Cardiac atrium fibroblast (primary cell): ENCODE data around the gene ZNF749. TPM values are rescaled to one million over a fixed set of nuclear protein-coding genes. Genes with fewer than 3 reads are reported as not detected.

Source experiments
- total RNA-seq: library from RNA; depleted of rRNA; stranded (reverse); fragments of >200 nt; gene quantifications from 2 replicates; pipeline ENCODE4 v1.2.3, GENCODE V29; 2015

The ZNF749 gene
- 2.9 and 5.0 TPM in 2 replicates for total RNA-seq

GRCh38 chr19:57435062-57435978 lies at the start of gene ZNF749:
Gene ZNF749 (plus strand): TSS chr19:57435325. CDS start chr19:57435579, 254 bp downstream.

GRCh38 chr19:57389730-57390598 lies 45.2 kb upstream of the ZNF749 start, which contains the start of gene ZNF548:
Gene ZNF548 (plus strand): TSS chr19:57389854. CDS start chr19:57390100, 246 bp downstream.

DNA sequence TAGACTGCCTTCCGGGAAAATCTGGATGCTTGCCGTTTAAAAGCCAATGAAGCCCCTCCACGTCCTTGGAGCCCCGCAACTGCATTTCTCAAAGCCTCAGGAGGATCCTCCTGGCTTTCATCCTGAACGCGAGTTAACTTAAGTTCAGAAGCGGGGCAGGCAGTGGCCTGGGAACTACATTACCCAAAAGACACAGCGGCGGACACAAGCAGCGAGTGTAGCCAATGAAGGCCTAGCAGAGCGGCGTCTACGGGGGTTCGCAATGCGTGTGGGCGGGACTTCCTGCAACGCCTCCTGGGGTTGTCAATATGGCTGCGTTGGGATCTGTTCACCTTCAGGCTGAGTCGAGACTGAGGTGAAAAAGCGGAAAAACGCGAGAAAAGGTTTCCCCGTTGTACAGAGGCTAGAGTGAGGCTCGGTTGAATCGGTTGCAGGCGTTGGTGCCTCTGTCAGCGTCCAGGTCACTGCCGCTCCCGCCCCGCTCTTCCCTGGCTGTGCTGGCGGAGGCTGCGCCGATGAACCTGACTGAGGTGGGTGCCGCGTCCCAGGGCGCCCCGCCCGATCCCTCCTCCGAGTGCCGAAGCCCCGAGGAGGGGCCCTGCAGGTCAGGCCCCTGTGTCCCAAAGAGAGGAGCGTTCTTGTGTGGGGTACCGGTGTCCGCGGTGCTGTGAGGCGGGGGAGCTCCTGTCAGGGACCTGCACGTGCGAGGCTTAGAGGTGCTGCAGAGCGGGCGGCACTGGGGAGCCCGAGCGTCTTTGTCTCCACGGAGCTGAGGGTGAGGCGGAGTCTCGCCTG lies 24.1 kb upstream of the ZNF749 start, which contains the start of gene ZNF17:
Gene ZNF17, plus strand, starts transcription at position 285 of the 795 bp plus-strand sequence. CDS start 2,455 bp downstream, outside the sequence.

DNA sequence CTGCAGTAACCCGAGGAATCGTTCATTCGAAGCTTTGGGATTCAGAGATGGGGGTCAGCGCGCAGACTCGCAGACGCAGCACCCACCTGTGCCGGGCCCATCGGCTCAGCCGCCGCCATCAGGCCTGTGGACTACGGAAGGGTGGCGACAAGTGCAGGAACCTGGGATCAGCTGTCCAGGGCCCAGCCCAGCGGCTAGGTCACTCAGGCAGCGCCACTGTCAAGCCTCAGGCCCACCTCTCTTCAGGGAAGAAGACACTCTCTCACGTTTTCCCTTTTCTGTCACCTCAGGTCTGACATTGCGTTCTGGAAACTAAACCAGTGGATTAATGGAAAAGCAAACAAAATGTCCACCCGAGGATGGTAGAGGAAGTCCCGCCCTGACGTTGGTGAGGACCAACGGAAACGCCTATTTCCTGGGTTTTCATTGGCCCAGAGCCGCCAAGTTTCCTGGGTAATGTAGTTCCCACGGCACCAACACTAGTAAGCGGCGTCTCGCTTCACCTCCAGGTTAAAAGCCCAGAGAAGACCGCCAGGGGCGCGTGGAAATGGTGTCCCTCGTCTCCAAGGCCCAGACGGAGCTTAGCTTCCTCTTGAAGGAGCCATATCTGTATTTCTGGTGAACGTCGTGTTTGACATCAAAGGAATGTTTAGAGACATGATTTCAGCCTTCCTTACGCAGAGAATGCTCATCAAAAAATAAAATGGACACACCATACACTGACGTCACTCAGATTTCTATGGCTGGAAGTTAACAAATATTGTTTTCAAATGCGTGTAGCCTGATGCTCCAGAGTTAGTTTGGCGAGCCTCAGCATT lies 42.3 kb downstream of the ZNF749 start, which contains the start of gene ZNF772:
Gene ZNF772, minus strand, starts transcription at position 376 of the 818 bp plus-strand sequence. Its CDS starts 257 bp downstream, at position 119.

GRCh38 chr19:57487477-57488298 lies 52.6 kb downstream of the ZNF749 start, which contains the start of gene ZNF419:
Gene ZNF419 (plus strand): TSS chr19:57487750. CDS start chr19:57487951, 201 bp downstream.

Other genes starting within 250 kb of the ZNF749 start
- 21.7 and 24.6 TPM in 2 replicates for gene ZNF264, start 243.8 kb upstream of the ZNF749 start, total RNA-seq
- gene AURKC, start 204.3 kb upstream of the ZNF749 start, total RNA-seq: not detected in 2 replicates
- 8.7 and 13.0 TPM in 2 replicates for gene ZNF805, start 194.7 kb upstream of the ZNF749 start, total RNA-seq
- gene ZNF460, start 154.8 kb upstream of the ZNF749 start, total RNA-seq: 33.8 and 44.1 TPM in 2 replicates
- gene ZNF543, start 114.9 kb upstream of the ZNF749 start, total RNA-seq: 3.1 and 10.0 TPM in 2 replicates
- 5.0 and 8.7 TPM in 2 replicates for gene ZNF304, start 84.1 kb upstream of the ZNF749 start, total RNA-seq
- gene TRAPPC2B, start 71.8 kb upstream of the ZNF749 start, total RNA-seq: 6.3 and 12.5 TPM in 2 replicates
- gene ZNF547, start 71.8 kb upstream of the ZNF749 start, total RNA-seq: 3.1 and 5.0 TPM in 2 replicates
- gene ZNF548, start 45.5 kb upstream of the ZNF749 start, total RNA-seq: 10.0 and 22.0 TPM in 2 replicates
- gene ZNF17, start 24.2 kb upstream of the ZNF749 start, total RNA-seq: 2.9 and 4.0 TPM in 2 replicates
- gene VN1R1, start 21.8 kb downstream of the ZNF749 start, total RNA-seq: 0.16 TPM in 1 of 2 replicates, not detected in the other
- gene ZNF772, start 42.2 kb downstream of the ZNF749 start, total RNA-seq: 13.4 and 18.8 TPM in 2 replicates
- 6.6 and 17.0 TPM in 2 replicates for gene ZNF419, start 52.4 kb downstream of the ZNF749 start, total RNA-seq
- 15.4 and 21.5 TPM in 2 replicates for gene ZNF773, start 64.6 kb downstream of the ZNF749 start, total RNA-seq
- gene ZNF549, start 92.0 kb downstream of the ZNF749 start, total RNA-seq: 3.6 and 4.2 TPM in 2 replicates
- gene ZNF550, start 124.5 kb downstream of the ZNF749 start, total RNA-seq: 10.1 and 12.8 TPM in 2 replicates
- 4.0 and 8.1 TPM in 2 replicates for gene ZNF416, start 143.6 kb downstream of the ZNF749 start, total RNA-seq
- gene ZIK1, start 148.8 kb downstream of the ZNF749 start, total RNA-seq: 6.3 and 7.9 TPM in 2 replicates
- gene ZNF530, start 164.6 kb downstream of the ZNF749 start, total RNA-seq: 0.49 and 11.7 TPM in 2 replicates
- 12.8 and 23.3 TPM in 2 replicates for gene ZNF134, start 178.9 kb downstream of the ZNF749 start, total RNA-seq
- 3.8 and 7.0 TPM in 2 replicates for gene ZNF211, start 197.8 kb downstream of the ZNF749 start, total RNA-seq
- gene ZSCAN4, start 233.6 kb downstream of the ZNF749 start, total RNA-seq: not detected in 2 replicates
- gene ZNF551, start 246.7 kb downstream of the ZNF749 start, total RNA-seq: 5.2 and 6.8 TPM in 2 replicates